Activated naive CD8-positive, alpha-beta T cell (primary cell): ENCODE measurements around the gene CPXCR1.
"Not testable (repeated sequence)": the region's sequence is repeated elsewhere in the genome, so short reads cannot be mapped to it uniquely, and the experiment has no call there.

Experiments used
- H3K27ac Mint-ChIP-seq: one replicate; pipeline ENCODE4 v1.8.0; 2021; ENCODE audit warnings: mixed read lengths
- H3K27me3 Mint-ChIP-seq: one replicate; pipeline ENCODE4 v1.8.0; 2021; ENCODE audit warnings: mixed read lengths
- H3K36me3 Mint-ChIP-seq: one replicate; pipeline ENCODE4 v1.8.0; 2021; ENCODE audit warnings: mixed read lengths
- H3K4me1 Mint-ChIP-seq: one replicate; pipeline ENCODE4 v1.8.0; 2021; ENCODE audit warnings: low read depth, mixed read lengths
- H3K4me3 Mint-ChIP-seq: one replicate; pipeline ENCODE4 v1.8.0; 2021; ENCODE audit warnings: mild to moderate bottlenecking, mixed read lengths
- H3K9me3 Mint-ChIP-seq: one replicate; pipeline ENCODE4 v1.8.0; 2021; ENCODE audit warnings: low read depth, mixed read lengths

Gene CPXCR1

DNA sequence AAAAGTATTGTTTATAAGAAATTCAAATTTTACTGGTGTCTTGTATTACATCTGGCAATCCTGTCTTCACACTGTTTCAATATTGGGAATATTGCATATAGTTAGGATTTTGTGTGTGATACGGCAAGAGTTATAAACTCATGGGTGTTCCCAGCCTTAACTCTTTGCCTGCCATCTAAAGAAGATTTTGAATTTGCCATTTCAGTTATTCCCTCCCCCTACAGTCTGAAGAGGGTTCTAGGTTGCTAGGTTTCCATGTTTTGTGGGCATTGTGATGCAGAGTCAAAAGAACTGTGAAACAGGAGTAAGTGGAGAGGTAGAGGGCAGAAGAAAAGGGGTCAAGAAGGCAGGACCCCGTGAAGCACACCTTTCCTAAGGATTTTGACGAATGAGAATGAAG is at the start of gene CPXCR1:
Gene CPXCR1, plus strand, starts transcription at position 301 of the 400 bp plus-strand sequence. CDS start 6,190 bp downstream, outside the sequence.
- no peak within 1 kb of the TSS for H3K27ac Mint-ChIP-seq
- H3K36me3 Mint-ChIP-seq = no peaks in the 10 kb centered on the region
- no peaks in the 10 kb centered on the region for H3K4me1 Mint-ChIP-seq
- H3K9me3 Mint-ChIP-seq = no peaks in the 10 kb centered on the region
- H3K27me3 Mint-ChIP-seq = no peaks in the 10 kb centered on the region
- no peak within 1 kb of the TSS for H3K4me3 Mint-ChIP-seq

DNA sequence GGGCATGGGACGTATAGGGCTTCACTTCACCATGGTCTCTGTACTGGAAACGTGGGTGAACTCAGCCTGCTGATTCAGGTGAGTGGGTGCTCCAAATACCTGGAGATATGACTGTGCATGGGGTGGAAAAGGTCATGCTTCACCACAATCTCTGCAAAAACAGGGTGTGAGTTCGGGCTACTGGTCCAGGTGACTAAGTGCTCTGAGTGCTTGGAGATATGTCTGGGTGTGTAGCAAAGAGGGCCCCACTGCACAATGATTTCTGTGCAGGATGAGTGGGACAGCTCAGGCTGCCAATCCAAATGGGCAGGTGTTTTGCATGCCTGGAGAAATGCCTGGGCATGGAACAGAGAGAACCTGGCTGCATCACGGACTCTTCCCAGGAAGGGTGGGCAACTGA is 11.2 kb upstream of the CPXCR1 start:
- H3K27me3 Mint-ChIP-seq = no peaks in the 10 kb centered on the region
- no peaks in the 10 kb centered on the region for H3K36me3 Mint-ChIP-seq
- H3K4me3 Mint-ChIP-seq = no peak overlapping the region
- peaks cover 4% of the 10 kb centered on the region for H3K9me3 Mint-ChIP-seq
- no peaks in the 10 kb centered on the region for H3K4me1 Mint-ChIP-seq
- no peak overlapping the region for H3K27ac Mint-ChIP-seq

DNA sequence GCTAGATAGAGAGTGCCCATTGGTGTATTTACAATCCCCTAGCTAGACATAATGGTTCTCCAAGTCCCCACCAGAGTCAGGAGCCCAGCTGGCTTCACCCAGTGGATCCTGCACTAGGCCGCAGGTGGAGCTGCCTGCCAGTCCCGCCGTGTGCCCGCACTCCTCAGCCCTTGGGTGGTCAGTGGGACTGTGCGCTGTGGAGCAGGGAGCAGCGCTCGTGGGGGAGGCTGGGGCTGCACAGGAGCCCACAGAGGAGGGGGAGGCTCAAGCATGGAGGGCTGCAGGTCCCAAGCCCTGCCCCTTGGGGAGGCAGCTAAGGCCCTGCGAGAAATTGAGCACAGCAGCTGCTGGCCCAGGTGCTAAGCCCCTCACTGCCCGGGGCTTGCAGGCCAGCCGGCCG is 810 bp upstream of the CPXCR1 start:
- not testable (repeated sequence) for H3K4me1 Mint-ChIP-seq, H3K4me3 Mint-ChIP-seq, H3K27me3 Mint-ChIP-seq, H3K27ac Mint-ChIP-seq, H3K9me3 Mint-ChIP-seq, H3K36me3 Mint-ChIP-seq

DNA sequence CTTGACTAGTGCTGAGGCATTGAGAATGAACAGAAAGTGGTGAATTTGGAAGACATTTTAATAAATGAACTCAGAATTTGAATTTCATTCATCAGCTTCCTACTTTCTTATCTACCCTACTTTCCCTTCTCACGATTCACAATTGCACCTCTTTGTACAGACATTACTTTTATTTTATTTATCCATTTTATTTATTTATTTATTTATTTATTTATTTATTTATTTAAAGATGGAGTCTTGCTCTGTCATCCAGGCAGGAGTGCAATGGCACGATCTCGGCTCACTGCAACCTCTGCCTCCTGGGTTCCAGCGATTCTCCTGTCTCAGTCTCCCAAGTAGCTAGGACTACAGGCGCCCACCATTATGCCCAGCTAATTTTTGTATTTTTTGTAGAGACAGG is 5.3 kb downstream of the CPXCR1 start:
- not testable (repeated sequence) for H3K36me3 Mint-ChIP-seq, H3K27ac Mint-ChIP-seq, H3K4me3 Mint-ChIP-seq, H3K9me3 Mint-ChIP-seq, H3K4me1 Mint-ChIP-seq, H3K27me3 Mint-ChIP-seq

DNA sequence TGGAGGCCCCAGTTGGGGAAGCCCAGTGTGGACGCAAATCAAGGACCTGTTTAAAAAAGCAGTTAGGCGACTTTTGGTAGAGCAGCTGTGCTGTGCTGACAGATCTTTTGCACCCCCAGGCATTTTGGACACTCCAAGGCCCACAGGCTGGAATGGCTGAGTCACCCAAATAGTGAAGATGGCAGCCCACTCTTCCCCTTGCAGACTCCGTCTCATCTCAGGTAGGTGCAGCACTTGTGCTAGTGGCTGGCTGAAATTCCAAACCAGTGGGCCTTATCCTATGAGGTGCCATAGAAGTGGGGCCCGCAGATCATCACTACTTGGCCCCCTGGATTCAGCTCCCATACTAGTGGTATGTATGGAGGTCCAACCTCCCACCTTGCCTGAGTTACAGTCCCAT is 42.8 kb downstream of the CPXCR1 start:
- H3K27me3 Mint-ChIP-seq = no peaks in the 10 kb centered on the region
- no peak overlapping the region for H3K4me3 Mint-ChIP-seq
- peaks cover 3% of the 10 kb centered on the region for H3K9me3 Mint-ChIP-seq
- H3K4me1 Mint-ChIP-seq = no peaks in the 10 kb centered on the region
- H3K27ac Mint-ChIP-seq = no peak overlapping the region
- H3K36me3 Mint-ChIP-seq = no peaks in the 10 kb centered on the region
